ENCODE data around the gene ZNG1C. TPM values are rescaled to one million over a fixed set of nuclear protein-coding genes. Genes with fewer than 3 reads are reported as not detected.
"Not testable (repeated sequence)": the region's sequence is repeated elsewhere in the genome, so short reads cannot be mapped to it uniquely, and the experiment has no call there.

Gene ZNG1C
- total RNA-seq, 1 experiment from 2014 or later = 46.2 TPM

DNA sequence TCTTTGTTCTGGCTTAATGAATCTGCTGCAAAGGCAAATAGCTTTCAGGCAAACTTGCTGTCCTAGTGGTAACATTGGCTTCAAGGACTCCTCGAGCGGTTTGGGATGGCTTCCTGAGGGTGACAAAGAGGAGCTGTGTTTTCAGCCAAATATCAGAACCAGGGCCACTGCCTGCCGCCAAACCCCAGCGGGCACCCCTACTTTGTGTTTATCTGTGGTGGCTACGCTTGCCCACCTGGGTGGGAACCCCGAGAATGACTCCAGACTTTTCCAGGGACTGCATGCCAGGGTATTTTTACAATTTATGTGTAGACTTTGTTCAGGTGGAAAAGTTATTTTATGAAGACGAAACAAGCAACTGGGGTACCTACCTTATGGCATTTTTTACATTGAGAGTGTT is 96.2 kb downstream of the ZNG1C start:
- intact Hi-C loops (cut with micrococcal nuclease; ENCODE audit: unreplicated experiment); BruUV-seq (replicated peaks); H3K27ac Mint-ChIP-seq (ENCODE audit: unreplicated experiment); H3K36me3 Mint-ChIP-seq (ENCODE audit: insufficient read depth, unreplicated experiment); H3K4me1 Mint-ChIP-seq (ENCODE audit: low read depth, unreplicated experiment); H3K9me3 Mint-ChIP-seq (ENCODE audit: low read depth, unreplicated experiment); DNase-seq; H3K4me3 Mint-ChIP-seq (ENCODE audit: low read depth, unreplicated experiment); CTCF ChIA-PET: not testable (repeated sequence)
- peaks cover 13% of the 10 kb centered on the region for H3K27me3 Mint-ChIP-seq (ENCODE audit: unreplicated experiment)

DNA sequence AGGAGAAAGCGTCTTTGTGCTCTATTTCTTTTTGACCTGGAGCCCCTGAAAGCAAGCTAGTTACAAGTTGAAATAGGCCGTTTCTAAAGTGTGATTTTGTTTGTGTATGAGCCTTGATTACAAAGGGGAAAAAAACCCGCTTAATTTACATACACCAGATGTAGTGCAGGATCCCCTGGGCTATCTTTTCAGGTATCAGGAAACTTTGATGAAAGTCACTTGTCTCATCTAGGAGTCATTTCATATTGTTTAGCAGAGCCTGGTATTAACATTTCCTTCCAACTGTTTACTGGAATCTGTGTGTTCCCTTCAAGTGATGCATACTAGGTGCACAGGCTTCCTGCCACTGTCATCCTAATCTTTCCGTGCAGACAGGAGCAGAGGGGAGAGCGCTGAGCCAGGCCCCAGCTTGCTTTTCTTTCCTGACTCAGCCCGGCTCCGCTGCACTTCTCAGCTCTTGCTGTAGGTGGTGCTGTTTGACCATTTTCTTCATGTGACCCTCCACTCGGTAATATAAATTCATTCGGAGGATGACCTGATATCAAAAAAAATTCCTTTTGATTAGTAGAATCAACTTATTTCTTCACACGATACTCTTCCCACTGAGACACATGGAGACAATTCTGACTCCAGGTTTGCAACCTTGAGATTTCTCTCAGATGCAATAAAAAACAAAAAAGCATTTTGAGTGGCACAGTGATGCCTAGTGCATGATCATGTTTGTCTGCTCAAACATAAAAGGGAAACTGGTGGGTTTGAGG is 100.7 kb downstream of the ZNG1C start:
- H3K27me3 Mint-ChIP-seq (ENCODE audit: unreplicated experiment); DNase-seq; CTCF ChIA-PET; H3K4me1 Mint-ChIP-seq (ENCODE audit: low read depth, unreplicated experiment); H3K27ac Mint-ChIP-seq (ENCODE audit: unreplicated experiment); H3K36me3 Mint-ChIP-seq (ENCODE audit: insufficient read depth, unreplicated experiment); BruUV-seq (replicated peaks); H3K4me3 Mint-ChIP-seq (ENCODE audit: low read depth, unreplicated experiment); H3K9me3 Mint-ChIP-seq (ENCODE audit: low read depth, unreplicated experiment): not testable (repeated sequence)
- intact Hi-C loops (cut with micrococcal nuclease; ENCODE audit: unreplicated experiment) = loop anchor here (10.0 kb wide), 1 partner anchor 222 kb away; no protein-coding TSS in a partner anchor

DNA sequence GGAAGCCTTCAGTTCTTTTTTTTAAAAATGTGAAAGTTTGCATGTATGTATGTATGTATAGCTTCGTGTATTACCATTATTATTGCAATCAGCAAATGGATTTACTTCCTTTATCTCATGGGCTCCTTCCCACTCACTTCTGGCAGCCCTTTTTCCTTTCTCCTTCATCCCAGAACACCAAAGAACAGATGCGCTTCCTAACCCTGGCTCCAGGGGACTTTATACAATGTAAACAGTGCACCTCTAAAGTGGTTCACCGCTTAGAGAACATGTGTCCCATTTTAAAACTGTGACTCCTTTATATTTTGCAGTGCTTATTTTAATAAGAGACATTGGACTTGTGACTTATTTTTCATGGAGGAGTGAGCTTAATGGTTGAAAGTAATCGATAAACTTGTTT is 101.5 kb downstream of the ZNG1C start:
- H3K9me3 Mint-ChIP-seq (ENCODE audit: low read depth, unreplicated experiment); H3K4me1 Mint-ChIP-seq (ENCODE audit: low read depth, unreplicated experiment); H3K27me3 Mint-ChIP-seq (ENCODE audit: unreplicated experiment); CTCF ChIA-PET; H3K36me3 Mint-ChIP-seq (ENCODE audit: insufficient read depth, unreplicated experiment); DNase-seq; BruUV-seq (replicated peaks); H3K27ac Mint-ChIP-seq (ENCODE audit: unreplicated experiment); H3K4me3 Mint-ChIP-seq (ENCODE audit: low read depth, unreplicated experiment): not testable (repeated sequence)
- intact Hi-C loops (cut with micrococcal nuclease; ENCODE audit: unreplicated experiment) = loop anchor here (10.0 kb wide), 1 partner anchor 222 kb away; no protein-coding TSS in a partner anchor

- H3K4me1 Mint-ChIP-seq (ENCODE audit: low read depth, unreplicated experiment); H3K4me3 Mint-ChIP-seq (ENCODE audit: low read depth, unreplicated experiment); H3K27ac Mint-ChIP-seq (ENCODE audit: unreplicated experiment); H3K9me3 Mint-ChIP-seq (ENCODE audit: low read depth, unreplicated experiment); DNase-seq; H3K27me3 Mint-ChIP-seq (ENCODE audit: unreplicated experiment); BruUV-seq (replicated peaks); CTCF ChIA-PET; H3K36me3 Mint-ChIP-seq (ENCODE audit: insufficient read depth, unreplicated experiment): not testable (repeated sequence)
- intact Hi-C loops (cut with micrococcal nuclease; ENCODE audit: unreplicated experiment) = loop anchor here (10.0 kb wide), 1 partner anchor 221 kb away; no protein-coding TSS in a partner anchor
Observed at GRCh38 chr9:68343992-68344391, 102.2 kb downstream of the ZNG1C start.

Other genes with a start within 250 kb of the ZNG1C start
- gene FOXD4L3, start 60.9 kb downstream of the ZNG1C start, total RNA-seq (2022) = 0.95 and 1.2 TPM in 2 replicates
- 0.87 TPM in 1 of 2 replicates, not detected in the other for gene PGM5, start 114.6 kb downstream of the ZNG1C start, total RNA-seq (2022)